ENCODE measurements around the gene FBL.
A peak's percentile ranks its signal among the peaks of the same experiment; 100 is the strongest.
"Not testable (repeated sequence)": the region's sequence is repeated elsewhere in the genome, so short reads cannot be mapped to it uniquely, and the experiment has no call there.

Gene FBL

DNA sequence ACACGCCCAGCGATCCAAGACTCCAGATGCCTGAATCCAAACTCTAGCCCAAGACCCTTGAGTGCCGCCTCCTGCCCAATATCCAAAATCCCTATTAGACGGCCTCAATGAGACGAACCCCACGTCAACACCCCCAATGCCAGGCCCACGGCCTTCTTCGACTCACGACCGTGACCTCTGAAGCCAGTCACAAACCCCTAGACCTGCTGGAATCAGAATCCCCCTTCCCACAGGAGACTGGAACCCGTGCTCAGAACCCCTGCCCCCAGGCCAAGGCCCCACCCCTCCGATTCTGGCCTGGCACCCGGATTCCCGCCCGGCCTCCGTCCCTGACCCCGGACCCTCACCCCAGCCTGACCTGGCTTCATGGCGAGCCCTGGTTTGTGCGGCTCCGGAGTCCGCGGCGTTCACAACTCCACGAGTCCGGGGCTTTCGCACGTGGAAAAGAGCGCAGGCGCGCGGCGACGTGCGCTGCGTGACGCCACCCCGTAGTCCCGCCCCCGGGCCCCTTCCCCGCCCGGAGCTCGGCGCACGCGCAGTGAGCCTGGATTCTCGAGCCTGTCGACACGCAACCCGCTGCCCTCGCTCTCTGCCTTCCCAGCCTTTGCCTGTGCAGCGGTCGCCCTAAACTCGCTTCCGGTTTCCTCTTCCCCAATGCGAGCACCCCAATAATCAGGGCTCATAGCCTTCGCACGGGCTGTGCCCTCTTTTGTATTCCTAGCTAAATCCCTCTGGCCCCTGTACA, at the start of gene FBL:
FBL (minus strand) TSS at position 447 of the 745 bp plus-strand sequence; CDS start at position 368, 79 bp downstream.
- DNase-seq (ENCODE audit: extremely low read depth in 1 of 2, low read depth in 1 of 2): peak; percentile 92 to 96

- not testable (repeated sequence) for DNase-seq (ENCODE audit: extremely low read depth in 1 of 2, low read depth in 1 of 2)
These were observed 48.9 kb upstream of the FBL start for GRCh38 chr19:39895096-39895495.

DNA sequence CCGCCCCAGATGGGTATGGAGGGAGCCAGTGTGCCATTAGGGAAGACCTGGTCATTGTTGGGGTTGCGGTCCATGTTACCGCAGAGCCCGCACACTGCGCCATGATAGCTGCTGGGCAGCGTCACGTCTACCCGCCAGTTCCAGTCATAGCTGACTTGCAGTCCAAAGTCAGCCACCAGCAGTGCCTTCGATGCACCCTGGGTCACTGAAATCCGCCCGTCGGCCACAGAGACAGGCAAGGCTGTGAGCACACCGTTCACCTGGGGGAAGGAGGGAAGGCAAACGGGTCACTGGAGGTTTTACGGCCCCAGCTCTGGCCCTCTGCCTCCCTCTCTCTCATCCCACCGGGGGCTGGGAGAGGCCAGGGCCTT, 48.0 kb upstream of the FBL start:
- DNase-seq (ENCODE audit: extremely low read depth in 1 of 2, low read depth in 1 of 2): not testable (repeated sequence)

- DNase-seq (ENCODE audit: extremely low read depth in 1 of 2, low read depth in 1 of 2): peak; percentile 5 to 37
These were observed 47.4 kb upstream of the FBL start for GRCh38 chr19:39893366-39894235.

DNA sequence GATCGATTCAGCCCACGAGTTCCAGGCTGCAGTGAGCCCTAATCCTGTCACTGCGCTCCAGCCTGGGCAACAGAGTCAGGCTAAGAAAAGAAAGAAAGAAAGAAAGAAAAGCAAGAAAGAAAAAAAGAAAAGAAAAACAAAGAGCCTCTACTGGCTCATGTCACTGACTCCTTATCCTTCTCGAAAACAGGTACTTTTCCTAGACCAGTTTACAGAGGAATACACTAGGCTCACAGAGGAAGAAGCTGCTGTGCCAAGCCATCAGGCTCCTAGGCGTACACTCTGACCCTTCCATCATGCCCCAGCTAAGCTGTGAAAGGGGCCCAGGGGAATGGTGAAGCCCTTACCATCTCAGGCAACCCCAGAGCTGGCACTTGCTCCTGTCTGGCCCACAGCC, 46.3 kb upstream of the FBL start:
- DNase-seq (ENCODE audit: extremely low read depth in 1 of 2, low read depth in 1 of 2): not testable (repeated sequence)

DNA sequence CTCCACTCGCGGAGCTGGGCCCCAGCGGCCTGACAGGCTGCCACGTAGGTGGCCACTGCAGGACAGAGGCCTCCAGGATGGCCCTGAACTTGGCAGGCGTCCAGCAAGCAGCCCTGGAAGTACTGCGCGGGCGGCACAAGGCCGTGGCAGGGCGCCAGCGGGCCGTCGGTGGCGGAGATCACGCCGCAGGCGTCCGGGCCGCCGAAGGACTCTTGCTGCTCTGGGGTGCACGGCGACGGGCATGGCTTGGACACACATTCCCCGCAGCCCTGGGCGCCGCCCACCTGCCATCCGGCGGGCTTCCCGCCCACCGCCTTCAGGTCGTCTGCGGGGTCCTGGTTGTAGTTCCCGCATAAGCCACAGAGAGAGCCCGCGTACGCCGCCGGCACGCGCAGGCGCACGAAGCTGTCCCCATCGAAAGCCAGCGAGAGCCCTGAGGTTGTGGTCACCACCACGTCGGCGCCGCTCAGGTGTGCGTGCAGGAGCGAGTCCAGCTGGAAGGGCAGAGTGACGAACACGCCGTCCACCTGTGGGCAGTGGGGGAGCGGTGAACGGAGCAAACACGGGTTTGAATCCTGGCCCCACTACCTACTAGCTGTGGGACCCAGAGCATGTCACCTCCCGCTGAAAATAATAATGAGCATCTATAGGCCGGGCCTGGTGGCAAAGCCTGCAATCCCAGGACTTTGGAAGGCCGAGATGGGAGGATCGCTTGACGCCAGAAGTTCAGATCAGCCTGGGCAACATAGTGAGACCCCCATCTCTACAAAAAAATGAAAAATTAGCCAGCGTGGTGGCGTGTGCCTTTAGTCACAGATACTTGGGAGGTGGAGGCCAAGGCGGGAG, 45.7 kb upstream of the FBL start:
- not testable (repeated sequence) for DNase-seq (ENCODE audit: extremely low read depth in 1 of 2, low read depth in 1 of 2)

DNA sequence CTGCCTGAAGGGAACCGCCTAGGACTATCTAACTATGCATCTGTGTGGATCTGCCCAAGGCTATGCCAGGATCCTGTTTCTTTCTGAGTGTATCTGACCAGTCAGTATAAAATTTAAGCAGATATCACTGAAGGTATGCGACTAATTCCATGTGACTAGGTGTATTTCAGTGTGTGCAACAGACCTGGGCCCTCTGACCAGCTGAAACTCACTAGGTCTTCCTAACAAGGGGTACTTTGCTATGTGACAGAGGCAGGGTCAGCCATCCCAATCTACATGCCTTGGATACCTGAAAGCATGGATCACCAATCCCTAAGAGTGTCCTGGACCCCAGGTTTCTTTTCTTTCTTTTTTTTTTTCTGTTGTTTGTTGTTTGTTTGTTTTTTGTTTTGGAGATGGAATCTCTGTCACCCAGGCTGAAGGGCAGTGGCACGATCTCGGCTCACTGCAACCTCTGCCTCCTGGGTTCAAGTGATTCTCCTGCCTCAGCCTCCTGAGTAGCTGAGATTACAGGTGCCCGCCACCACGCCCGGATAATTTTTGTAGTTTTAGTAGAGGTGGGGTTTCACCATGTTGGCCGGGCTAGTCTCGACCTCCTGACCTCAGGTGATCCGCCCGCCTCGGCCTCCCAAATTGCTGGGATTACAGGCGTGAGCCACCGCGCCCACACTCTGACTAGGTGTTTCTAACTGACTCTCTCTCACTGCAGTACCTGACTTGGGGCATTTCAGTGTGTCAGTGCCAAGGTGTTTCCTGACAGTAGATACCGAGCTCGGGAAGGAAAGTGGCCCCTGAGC, 44.8 kb upstream of the FBL start:
- DNase-seq (ENCODE audit: extremely low read depth in 1 of 2, low read depth in 1 of 2): no peak

DNA sequence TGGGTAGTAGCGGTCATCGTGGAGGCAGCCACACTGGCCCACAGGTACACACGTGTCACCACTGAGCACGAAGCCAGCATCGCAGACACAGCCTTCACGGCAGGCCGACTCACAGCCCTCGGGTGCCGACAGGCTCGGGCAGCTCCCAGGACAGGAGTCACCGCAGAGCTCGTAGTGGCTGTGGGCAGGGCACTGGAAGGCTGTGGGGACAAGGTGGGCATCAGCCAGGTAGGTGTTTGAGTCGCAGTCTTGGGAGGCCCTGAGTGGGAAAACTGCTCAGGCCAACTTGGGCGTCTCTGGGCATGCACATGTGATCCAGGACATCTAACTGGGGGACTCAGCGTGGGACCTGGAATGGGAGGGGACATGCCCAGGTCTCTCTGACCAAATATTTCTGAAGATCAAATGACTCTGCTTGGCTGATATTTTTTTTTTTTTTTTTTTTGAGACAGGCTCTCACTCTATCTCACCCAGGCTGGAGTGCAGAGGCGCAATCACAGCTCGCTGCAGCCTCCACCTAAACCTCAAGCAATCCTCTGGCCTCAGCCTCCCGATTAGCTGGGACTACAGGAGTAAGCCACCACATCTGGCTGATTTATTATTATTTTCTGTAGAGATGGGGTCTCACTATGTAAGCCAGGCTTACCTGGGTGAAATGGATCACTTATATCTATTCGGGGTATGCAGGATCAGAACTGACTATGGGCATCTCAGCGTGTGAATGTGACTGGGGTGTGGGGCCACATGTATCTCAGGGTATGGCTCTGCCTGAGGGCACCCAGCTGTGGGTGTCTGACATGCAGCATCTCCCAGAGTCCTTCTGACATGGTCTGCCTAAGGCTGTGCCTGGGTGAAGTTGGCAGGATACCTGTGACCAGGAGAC, 43.9 kb upstream of the FBL start:
- not testable (repeated sequence) for DNase-seq (ENCODE audit: extremely low read depth in 1 of 2, low read depth in 1 of 2)

DNA sequence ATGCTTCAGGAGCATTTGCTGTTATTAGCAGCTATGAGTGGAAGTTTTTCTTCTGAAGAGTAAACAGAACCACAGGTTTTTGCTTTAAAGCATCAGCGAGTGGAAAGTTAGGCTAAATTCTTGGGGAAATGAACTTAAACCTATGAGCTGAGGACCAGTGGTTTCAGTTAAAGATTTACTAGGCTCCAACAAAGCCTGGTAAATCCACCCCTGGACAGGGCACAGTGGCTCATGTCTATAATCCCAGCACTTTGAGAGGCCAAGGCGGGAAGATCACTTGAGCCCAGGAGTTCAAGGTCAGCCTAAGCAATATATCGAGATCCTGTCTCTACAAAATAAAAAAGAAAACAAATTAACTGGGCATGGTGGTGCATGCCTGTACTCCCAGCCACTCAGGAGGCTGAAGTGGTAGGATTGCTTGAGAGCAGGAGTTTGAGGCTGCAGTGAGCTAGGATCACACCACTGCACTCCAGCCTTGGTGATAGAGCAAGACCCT, 41.3 kb upstream of the FBL start:
- not testable (repeated sequence) for DNase-seq (ENCODE audit: extremely low read depth in 1 of 2, low read depth in 1 of 2)

DNA sequence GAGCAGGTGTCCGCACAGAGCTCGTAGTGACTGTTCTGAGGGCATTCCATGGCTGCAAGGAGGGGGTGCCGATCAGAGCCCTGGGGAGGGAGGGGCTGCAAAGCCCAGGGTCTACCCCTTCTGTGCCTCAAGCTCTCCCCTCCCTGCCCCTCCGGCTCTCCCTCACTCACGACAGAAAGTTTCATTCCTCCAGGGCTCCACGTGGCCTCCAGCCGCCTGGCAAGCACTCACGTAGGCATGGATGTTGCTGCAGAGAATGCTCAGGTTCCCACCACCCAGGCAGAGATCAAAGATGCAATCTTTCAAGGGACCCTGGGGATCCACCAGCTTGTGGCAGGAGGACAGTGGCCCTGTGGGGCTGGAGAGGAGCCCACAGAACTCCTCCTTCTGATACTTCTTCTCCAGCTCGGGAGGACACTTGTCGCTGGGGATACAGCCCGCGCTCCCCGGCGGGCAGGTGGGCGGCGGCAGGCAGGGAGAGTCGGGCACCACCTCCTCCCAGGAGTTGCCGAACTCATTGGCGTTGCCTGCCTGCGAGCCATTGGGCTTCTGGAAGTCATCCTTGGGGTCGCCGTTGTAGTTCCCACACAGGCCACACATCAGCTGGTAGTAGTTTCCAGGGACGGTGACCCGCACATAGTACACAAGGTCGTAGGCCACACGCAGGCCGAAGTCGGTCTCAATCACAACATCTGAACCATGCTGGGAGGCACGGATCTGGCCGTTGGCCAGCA, 39.8 kb upstream of the FBL start:
- not testable (repeated sequence) for DNase-seq (ENCODE audit: extremely low read depth in 1 of 2, low read depth in 1 of 2)

DNA sequence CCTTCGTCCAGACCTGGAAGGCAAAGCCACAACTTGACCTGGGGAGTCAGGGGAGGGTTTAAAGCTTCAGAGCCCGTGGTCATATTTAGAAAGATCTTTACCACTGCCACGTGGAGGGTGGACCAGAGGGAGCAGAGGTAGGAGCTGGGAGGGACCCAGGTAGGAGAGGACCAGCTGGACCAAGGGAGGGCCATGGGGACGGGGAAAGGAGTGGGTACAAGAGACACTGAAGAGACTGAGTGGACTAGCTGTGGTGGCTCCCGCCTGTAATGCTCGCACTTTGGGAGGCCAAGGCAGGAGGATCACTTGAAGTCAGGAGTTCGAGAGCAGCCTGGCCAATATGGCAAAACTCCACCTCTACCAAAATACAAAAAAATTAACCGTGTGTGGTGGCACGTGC, 38.5 kb upstream of the FBL start:
- DNase-seq (ENCODE audit: extremely low read depth in 1 of 2, low read depth in 1 of 2): not testable (repeated sequence)

DNA sequence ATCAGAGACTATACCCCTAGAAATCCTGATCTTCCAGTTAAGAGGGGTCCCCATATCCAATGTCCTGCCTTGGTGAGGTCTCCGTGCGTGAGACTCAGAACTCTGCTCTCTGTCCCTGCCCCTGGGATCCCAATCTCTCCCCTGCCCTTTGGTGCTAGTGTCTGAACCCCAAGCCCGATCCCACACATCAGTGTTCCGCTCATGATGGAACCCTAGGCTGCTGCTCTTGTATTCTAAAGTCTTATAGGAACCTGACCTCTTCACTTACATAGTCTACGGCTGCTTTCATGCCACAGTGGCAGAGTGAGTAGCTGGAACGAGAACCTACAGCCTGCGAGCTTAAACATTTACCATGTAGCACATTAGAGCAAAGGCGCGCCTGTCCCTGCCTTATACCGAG, 36.5 kb upstream of the FBL start:
- not testable (repeated sequence) for DNase-seq (ENCODE audit: extremely low read depth in 1 of 2, low read depth in 1 of 2)

DNA sequence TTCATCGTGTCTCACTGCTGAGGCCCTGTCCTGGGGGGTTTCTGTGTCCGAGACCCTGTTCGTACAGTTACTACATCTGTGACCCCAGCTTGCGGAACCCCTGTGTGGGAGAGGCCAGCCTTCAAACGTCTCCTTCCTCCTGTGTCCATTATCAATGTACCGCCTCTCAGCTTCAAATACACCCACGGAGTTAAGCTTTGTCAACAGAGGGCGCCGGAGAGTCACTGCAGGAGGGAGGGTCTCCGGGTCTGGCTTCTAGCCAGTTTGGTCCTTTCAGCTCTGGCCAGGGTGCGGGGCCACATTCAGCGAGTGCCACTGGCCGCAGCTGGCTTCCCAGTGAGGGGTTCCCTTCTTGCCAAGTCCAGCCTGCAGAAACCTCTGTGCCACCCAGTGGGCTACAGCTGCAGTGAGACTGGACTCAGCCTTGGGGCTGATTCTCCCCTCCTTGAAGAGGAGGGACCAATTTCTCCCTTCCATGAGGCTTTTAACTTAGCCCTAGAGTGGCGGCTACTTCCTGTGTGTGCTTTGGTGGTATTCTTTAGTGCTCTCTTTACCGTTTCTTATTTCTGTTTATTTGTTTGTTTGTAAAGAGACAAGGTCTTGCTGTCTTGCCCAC, 35.4 kb upstream of the FBL start:
- DNase-seq (ENCODE audit: extremely low read depth in 1 of 2, low read depth in 1 of 2): peak in 1 of 2 donors; percentile 15

GRCh38 chr19:39880241-39880640, 34.1 kb upstream of the FBL start:
- not testable (repeated sequence) for DNase-seq (ENCODE audit: extremely low read depth in 1 of 2, low read depth in 1 of 2)

DNA sequence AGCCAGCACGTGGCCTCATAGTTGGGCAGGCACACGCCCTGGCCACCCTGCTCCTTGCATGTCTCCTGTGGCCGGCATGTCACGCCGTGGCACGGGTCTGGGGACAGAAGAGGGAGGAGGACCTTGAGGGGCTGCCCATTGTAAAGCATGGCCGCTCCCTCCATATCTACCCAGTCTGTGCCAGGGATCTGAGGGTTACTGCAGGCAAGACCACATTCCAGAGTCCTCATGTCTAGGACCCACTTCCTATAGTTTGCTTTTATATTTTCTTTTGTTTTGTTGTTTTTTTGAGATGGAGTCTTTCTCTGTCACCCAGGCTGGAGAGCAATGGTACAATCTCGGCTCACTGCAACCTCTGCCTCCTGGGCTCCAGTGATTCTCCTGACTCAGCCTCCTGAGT, 33.6 kb upstream of the FBL start:
- not testable (repeated sequence) for DNase-seq (ENCODE audit: extremely low read depth in 1 of 2, low read depth in 1 of 2)

GRCh38 chr19:39878866-39879265, 32.7 kb upstream of the FBL start:
- DNase-seq (ENCODE audit: extremely low read depth in 1 of 2, low read depth in 1 of 2): not testable (repeated sequence)

DNA sequence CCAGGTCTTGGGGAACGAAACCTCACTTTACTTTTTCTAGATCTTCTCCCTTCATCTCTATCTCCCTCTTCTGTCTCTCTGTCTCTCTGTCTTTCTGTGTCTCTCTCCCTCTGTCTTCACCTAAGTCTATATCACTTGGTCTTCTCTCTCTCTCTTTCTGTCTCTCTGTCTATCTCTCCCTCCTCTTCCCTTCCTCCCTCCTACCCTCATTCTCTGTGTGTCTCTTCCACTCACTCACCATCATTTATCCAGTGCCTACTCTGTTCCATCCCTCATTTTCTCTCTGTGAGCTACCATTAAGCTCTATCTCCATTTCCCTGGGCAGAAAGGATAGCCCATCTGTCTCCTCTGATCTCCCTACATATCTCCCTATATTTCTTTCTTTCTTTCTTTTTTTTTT, 32.2 kb upstream of the FBL start:
- no peak for DNase-seq (ENCODE audit: extremely low read depth in 1 of 2, low read depth in 1 of 2)

GRCh38 chr19:39877982-39878381, 31.8 kb upstream of the FBL start:
- not testable (repeated sequence) for DNase-seq (ENCODE audit: extremely low read depth in 1 of 2, low read depth in 1 of 2)

Measured in stimulated activated CD8-positive, alpha-beta memory T cell treated with anti-CD3 and anti-CD28 coated beads, Interleukin-7, amount 100 ng/mL, for 48 hours (primary cell).